Retinal pigment epithelial cell (primary cell): Measurements from ENCODE around the gene MKRN2.

ENCODE experiments used
- DNase-seq: peaks from one replicate; pipeline ENCODE4 v3.0.0-alpha.2; 2010; ENCODE audit warnings: low read depth
- H3K4me3 ChIP-seq: 2 replicates; pipeline ENCODE4 v1.5.1; 2011; ENCODE audit warnings: mild to moderate bottlenecking, low read length, control low read depth, moderate library complexity
- CTCF ChIP-seq: conservative IDR thresholded peaks from 2 replicates; pipeline ENCODE4 v1.5.1; 2011; ENCODE audit warnings: low read depth, low read length, control low read depth, inconsistent platforms

MKRN2 gene

GRCh38 chr3:12515631-12516030, 41.3 kb upstream of the MKRN2 start:
- TF ChIP-seq CTCF: no peak
- no peak overlapping the region for H3K4me3 ChIP-seq
- no peak for DNase-seq

GRCh38 chr3:12516873-12517272, 40.0 kb upstream of the MKRN2 start:
- no peak for TF ChIP-seq CTCF
- DNase-seq: no peak
- no peak overlapping the region for H3K4me3 ChIP-seq

- TF ChIP-seq CTCF: no peak
- DNase-seq: no peak
- no peak overlapping the region for H3K4me3 ChIP-seq
Measured at GRCh38 chr3:12518261-12519028, 38.4 kb upstream of the MKRN2 start.

- H3K4me3 ChIP-seq: no peak overlapping the region
- no peak for DNase-seq
- TF ChIP-seq CTCF: no peak
Measured at GRCh38 chr3:12521010-12521409, 35.9 kb upstream of the MKRN2 start.

- H3K4me3 ChIP-seq: no peak overlapping the region
- no peak for DNase-seq
- TF ChIP-seq CTCF: peak; percentile 14
Measured at GRCh38 chr3:12522721-12523120, 34.2 kb upstream of the MKRN2 start.

- TF ChIP-seq CTCF: no peak
- no peak for DNase-seq
- H3K4me3 ChIP-seq: no peak overlapping the region
Measured at GRCh38 chr3:12527757-12528143, 29.1 kb upstream of the MKRN2 start.

- no peak for TF ChIP-seq CTCF
Measured at GRCh38 chr3:12532182-12532581, 24.7 kb upstream of the MKRN2 start.

More at GRCh38 chr3:12532182-12532581, 24.7 kb upstream of the MKRN2 start:
- no peak overlapping the region for H3K4me3 ChIP-seq
- DNase-seq: no peak
